Right atrium auricular region (tissue), 2 donors: ENCODE data around the gene CNTN4. TPM values are rescaled to one million over a fixed set of nuclear protein-coding genes. Genes with fewer than 3 reads are reported as not detected.

ENCODE experiments used
- DNase-seq: peaks from one replicate; pipeline ENCODE4 v3.0.0-alpha.2; 2019; ENCODE audit warnings: low spot score
- H3K27ac ChIP-seq, 2 donors: fragments of 200-600 bp; sonication (generic); 1 replicate in 1 of 2; 2 replicates in 1 of 2; pipeline ENCODE4 v1.5.1; 2016 to 2019
- H3K27me3 ChIP-seq, 2 donors: fragments of 200-600 bp; sonication (generic); one replicate each; pipeline versions ENCODE4 v1.5.1 to v1.6.0; 2017 to 2019
- H3K36me3 ChIP-seq: fragments of 200-600 bp; sonication (generic); one replicate; pipeline ENCODE4 v1.5.1; 2016
- H3K4me1 ChIP-seq, 2 donors: fragments of 200-600 bp; sonication (generic); one replicate each; pipeline versions ENCODE4 v1.5.1 to v1.6.0; 2017 to 2019
- H3K4me3 ChIP-seq, 2 donors: fragments of 200-600 bp; sonication (generic); 1 replicate in 1 of 2; 2 replicates in 1 of 2; pipeline ENCODE4 v1.5.1; 2017 to 2019; ENCODE audit warnings: mild to moderate bottlenecking in 1 of 2, moderate library complexity in 1 of 2
- H3K9me3 ChIP-seq, 2 donors: fragments of 200-600 bp; sonication (generic); one replicate each; pipeline ENCODE4 v1.5.1; 2019
- total RNA-seq, 2 donors: library from RNA; depleted of rRNA; stranded (reverse); fragments of >200 nt; gene quantifications; one replicate each; pipeline ENCODE4 v1.1.0, GENCODE V29; 2016
- TF ChIP-seq, protein P1 (sequence below), 2 donors: fragments of 200-600 bp; sonication (generic); IDR thresholded peaks; one replicate each; pipeline ENCODE4 v1.5.1; 2019; ENCODE audit warnings: antibody characterized with exemption in 2 of 2

CNTN4 gene
- total RNA-seq, 2 donors from 2014 or later = 5.3 to 5.7 TPM

DNA sequence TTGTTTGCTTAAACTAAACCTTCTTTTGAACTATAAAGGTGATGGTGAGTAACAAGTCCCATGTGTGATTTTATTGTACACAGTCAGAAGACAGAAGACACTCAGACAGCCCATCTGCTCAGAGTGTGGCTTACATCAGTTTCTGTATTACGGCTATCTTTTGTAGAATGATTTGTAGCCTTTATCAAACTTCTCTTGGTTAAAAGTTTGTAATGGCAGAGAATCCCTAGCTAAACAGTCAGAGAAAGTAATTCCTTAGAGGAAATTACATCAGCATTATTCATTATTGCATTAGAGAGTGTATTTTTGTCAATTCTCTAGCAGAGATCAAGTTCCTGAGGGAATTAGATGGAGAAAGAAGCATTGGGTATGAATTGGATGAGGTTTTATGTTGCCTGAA is 500.8 kb downstream of the CNTN4 start:
- Histone ChIP-seq H3K27me3 (no peaks in the 10 kb centered on the region), H3K4me3 (no peak overlapping the region), H3K36me3 (no peaks in the 10 kb centered on the region), H3K27ac (no peak overlapping the region), H3K9me3 (no peaks in the 10 kb centered on the region), H3K4me1 (no peaks in the 10 kb centered on the region)
- TF ChIP-seq, protein P1, sequence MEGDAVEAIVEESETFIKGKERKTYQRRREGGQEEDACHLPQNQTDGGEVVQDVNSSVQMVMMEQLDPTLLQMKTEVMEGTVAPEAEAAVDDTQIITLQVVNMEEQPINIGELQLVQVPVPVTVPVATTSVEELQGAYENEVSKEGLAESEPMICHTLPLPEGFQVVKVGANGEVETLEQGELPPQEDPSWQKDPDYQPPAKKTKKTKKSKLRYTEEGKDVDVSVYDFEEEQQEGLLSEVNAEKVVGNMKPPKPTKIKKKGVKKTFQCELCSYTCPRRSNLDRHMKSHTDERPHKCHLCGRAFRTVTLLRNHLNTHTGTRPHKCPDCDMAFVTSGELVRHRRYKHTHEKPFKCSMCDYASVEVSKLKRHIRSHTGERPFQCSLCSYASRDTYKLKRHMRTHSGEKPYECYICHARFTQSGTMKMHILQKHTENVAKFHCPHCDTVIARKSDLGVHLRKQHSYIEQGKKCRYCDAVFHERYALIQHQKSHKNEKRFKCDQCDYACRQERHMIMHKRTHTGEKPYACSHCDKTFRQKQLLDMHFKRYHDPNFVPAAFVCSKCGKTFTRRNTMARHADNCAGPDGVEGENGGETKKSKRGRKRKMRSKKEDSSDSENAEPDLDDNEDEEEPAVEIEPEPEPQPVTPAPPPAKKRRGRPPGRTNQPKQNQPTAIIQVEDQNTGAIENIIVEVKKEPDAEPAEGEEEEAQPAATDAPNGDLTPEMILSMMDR (IDR thresholded peaks at IDR 0.05) = no peak
- DNase-seq = no peak

DNA sequence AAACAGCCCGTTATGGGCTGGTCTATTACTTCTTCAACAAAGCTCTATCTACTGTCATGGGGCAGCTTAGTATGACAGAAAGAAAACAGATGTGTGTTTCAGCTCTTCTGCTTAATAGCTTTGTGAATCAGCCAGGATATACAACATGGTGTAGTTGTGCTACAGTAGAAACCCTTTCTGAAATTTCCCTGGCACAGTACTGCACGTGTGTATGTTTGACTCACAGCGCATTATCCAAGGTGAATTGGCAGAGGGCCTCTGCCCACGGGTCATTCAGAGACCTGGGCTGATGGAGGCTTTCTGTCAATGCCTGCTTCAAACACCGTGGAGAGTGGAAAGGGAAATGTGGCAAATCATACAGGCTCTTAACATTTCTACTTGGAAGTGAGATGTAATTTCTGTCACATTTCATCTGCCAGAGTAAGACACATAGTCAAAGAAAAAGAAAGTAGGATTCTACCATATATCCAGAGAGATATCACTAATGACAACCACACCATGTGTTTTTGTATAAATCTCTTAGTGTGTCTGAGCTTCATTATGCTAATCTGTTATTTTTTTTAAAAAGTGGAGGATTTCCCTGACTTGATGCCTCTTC is 505.1 kb downstream of the CNTN4 start:
- H3K4me1 ChIP-seq = no peaks in the 10 kb centered on the region
- DNase-seq = no peak

DNA sequence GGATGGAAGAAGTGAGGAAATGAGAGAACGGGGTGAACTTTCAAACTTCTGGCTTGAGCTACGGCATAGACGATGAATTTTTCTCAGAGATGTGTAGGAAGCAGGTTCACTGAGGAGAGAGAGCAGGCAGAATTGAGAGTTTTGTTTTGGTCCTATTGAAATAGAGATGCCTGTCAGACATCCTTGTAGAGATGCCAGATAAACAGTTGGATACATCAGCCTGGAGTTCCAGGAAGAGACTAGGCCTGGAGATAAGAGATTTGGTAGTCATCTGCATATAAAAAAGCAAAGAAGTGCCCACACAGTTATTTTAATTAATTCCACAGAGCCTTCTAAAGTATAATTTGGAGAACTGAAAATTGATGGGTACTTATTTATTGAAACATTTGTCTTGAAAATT is 515.9 kb downstream of the CNTN4 start:
- H3K4me1 ChIP-seq = no peaks in the 10 kb centered on the region
- no peak overlapping the region for H3K4me3 ChIP-seq
- no peak for DNase-seq
- no peak overlapping the region for H3K27ac ChIP-seq
- H3K27me3 ChIP-seq = no peaks in the 10 kb centered on the region
- TF ChIP-seq, protein P1 (IDR thresholded peaks at IDR 0.05) = no peak
- H3K36me3 ChIP-seq = no peaks in the 10 kb centered on the region
- no peaks in the 10 kb centered on the region for H3K9me3 ChIP-seq

More for the DNA sequence above, 505.1 kb downstream of the CNTN4 start:
- no peaks in the 10 kb centered on the region for H3K27me3 ChIP-seq
- H3K9me3 ChIP-seq = no peaks in the 10 kb centered on the region
- H3K27ac ChIP-seq = no peak overlapping the region
- H3K4me3 ChIP-seq = no peak overlapping the region
- TF ChIP-seq, protein P1 (IDR thresholded peaks at IDR 0.05) = no peak
- H3K36me3 ChIP-seq = no peaks in the 10 kb centered on the region

DNA sequence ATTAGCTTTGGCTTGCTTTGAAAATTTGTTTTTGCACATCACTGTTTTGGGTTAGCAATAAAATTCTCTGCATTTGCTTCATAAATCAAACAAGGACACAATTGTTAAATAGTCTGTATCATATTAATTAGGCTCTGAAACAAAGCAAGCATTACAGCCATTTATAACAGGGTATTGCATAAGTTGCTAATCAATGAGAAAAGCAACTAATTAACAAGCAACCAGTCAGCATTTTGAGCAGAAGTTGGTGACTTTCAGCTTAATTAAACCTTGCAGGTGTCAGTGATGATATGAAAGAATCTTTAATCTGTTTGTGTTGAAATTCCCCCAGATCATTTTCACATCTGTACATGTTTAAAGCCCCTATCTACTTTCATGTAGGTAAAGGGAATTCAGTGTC is 516.4 kb downstream of the CNTN4 start:
- H3K9me3 ChIP-seq = no peaks in the 10 kb centered on the region
- no peak overlapping the region for H3K4me3 ChIP-seq
- no peak for DNase-seq
- H3K27me3 ChIP-seq = no peaks in the 10 kb centered on the region
- TF ChIP-seq, protein P1 (IDR thresholded peaks at IDR 0.05) = no peak
- H3K36me3 ChIP-seq = no peaks in the 10 kb centered on the region
- no peak overlapping the region for H3K27ac ChIP-seq
- no peaks in the 10 kb centered on the region for H3K4me1 ChIP-seq

DNA sequence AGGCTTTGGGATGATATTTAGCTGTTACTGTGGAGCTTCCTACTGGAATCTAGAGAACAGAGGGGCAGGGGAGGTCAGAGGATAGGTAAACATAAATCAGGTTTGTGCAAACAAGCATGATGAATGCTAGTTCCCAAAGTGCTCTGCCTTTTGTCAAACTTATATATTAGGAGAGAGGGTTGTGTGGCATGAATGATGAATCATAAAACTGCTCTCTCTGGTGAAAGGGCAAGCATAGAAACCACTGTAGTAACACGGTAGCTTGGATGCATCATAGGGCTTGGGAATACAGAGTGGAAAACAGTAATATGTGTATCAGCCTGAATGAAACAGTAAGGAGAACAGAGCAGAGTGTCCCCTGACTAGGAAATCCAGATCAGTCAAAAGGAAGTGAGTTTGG is 524.8 kb downstream of the CNTN4 start:
- Histone ChIP-seq H3K9me3 (no peaks in the 10 kb centered on the region), H3K36me3 (no peaks in the 10 kb centered on the region), H3K27ac (no peak overlapping the region), H3K27me3 (no peaks in the 10 kb centered on the region), H3K4me3 (no peak overlapping the region), H3K4me1 (no peaks in the 10 kb centered on the region)
- no peak for DNase-seq
- TF ChIP-seq, protein P1 (IDR thresholded peaks at IDR 0.05) = no peak

DNA sequence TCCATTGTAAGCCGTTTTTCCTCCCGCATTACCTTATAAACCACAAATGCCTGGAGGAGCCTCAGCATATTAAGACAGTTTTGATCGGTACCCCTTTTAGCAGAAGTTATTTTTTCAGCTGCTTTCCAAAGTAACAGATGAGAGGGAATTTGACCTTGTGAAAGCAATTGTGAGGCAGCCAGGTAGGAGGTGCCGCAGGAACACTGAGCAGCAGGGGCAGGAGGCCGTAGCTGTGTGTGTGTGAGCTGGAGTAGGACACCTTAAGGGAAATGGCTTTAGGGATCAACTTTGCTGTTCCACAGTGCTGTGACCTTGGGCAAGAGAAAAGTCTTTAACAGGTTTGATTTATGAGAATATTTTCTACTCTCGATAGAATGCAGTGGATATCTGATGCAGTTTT is 529.5 kb downstream of the CNTN4 start:
- no peak for DNase-seq
- H3K27ac ChIP-seq = no peak overlapping the region
- no peak overlapping the region for H3K4me3 ChIP-seq
- H3K27me3 ChIP-seq = no peaks in the 10 kb centered on the region
- H3K36me3 ChIP-seq = no peaks in the 10 kb centered on the region
- H3K9me3 ChIP-seq = no peaks in the 10 kb centered on the region
- TF ChIP-seq, protein P1 (IDR thresholded peaks at IDR 0.05) = no peak
- no peaks in the 10 kb centered on the region for H3K4me1 ChIP-seq
